Mesodermal cell (in vitro differentiated cells): Measurements from ENCODE around the gene MTX3.

Experiments used
- H3K27ac ChIP-seq: 2 replicates; pipeline ENCODE4 v1.7.0; 2013; ENCODE audit warnings: mild to moderate bottlenecking, low read depth, low read length, moderate library complexity; ENCODE audit not compliant: severe bottlenecking
- H3K36me3 ChIP-seq: 2 replicates; pipeline ENCODE4 v1.7.1; 2013; ENCODE audit warnings: mild to moderate bottlenecking, low read length, moderate library complexity; ENCODE audit not compliant: control insufficient read depth, insufficient read depth
- H3K4me1 ChIP-seq: one replicate; pipeline ENCODE4 v1.7.1; 2013; ENCODE audit warnings: mild to moderate bottlenecking, low read length; ENCODE audit not compliant: insufficient read depth, control insufficient read depth, poor library complexity, severe bottlenecking
- H3K4me3 ChIP-seq: 2 replicates; pipeline ENCODE4 v1.7.0; 2013; ENCODE audit warnings: low read length, control low read depth, mild to moderate bottlenecking; ENCODE audit not compliant: insufficient read depth, poor library complexity, severe bottlenecking; ENCODE audit errors: extremely low read depth
- H3K9me3 ChIP-seq: 2 replicates; pipeline ENCODE4 v1.7.1; 2013; ENCODE audit warnings: mild to moderate bottlenecking, low read length, moderate library complexity; ENCODE audit not compliant: control insufficient read depth
- whole genome bisulfite sequencing, 2 experiments: methylation state at CpG; one replicate each; pipeline ENCODE4 v1.1.5; 2013; ENCODE audit warnings: missing lambda C conversion rate in 2 of 2; ENCODE audit not compliant: insufficient coverage in 2 of 2; 5-methylcytosine and 5-hydroxymethylcytosine counted together

MTX3 gene

DNA sequence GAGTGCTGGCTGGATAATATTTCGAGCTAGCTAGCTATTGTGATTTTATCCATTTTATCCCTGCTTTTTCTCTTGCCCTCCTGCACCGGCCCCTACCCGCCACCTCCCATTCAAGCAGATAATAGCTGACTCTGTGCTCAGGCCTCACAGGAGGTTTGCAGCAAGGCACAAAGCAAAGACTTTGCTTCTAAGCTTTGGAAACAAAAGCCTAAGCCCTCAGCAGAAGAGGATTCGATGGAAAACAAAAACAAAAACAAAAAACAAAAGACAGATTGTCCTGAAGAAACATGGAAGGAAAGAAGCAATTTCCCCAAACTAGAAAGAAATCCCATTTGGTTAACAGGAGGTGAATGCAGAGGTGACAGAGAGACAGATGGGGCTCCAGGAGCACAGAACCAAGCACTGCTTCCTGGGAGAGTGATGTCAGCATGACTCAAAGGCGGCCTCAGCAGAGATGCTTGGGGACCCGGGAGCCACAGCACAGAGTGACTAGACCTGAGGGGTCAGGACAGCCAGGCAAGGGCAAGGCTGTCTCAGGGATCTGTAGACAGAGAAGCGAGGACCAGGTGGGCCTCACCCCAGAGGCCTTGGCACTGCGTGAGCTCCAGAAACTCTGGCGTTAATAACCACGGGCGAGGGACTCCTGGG lies 28.4 kb downstream of the MTX3 start:
- H3K27ac ChIP-seq: no peak overlapping the region
- no peaks in the 10 kb centered on the region for H3K36me3 ChIP-seq
- no peak overlapping the region for H3K4me3 ChIP-seq
- H3K4me1 ChIP-seq: peaks cover 16% of the 10 kb centered on the region
- WGBS, 2 experiments: 76 to 79% methylated on average over 8 to 9 of the region's 11 CpGs
- H3K9me3 ChIP-seq: no peaks in the 10 kb centered on the region

DNA sequence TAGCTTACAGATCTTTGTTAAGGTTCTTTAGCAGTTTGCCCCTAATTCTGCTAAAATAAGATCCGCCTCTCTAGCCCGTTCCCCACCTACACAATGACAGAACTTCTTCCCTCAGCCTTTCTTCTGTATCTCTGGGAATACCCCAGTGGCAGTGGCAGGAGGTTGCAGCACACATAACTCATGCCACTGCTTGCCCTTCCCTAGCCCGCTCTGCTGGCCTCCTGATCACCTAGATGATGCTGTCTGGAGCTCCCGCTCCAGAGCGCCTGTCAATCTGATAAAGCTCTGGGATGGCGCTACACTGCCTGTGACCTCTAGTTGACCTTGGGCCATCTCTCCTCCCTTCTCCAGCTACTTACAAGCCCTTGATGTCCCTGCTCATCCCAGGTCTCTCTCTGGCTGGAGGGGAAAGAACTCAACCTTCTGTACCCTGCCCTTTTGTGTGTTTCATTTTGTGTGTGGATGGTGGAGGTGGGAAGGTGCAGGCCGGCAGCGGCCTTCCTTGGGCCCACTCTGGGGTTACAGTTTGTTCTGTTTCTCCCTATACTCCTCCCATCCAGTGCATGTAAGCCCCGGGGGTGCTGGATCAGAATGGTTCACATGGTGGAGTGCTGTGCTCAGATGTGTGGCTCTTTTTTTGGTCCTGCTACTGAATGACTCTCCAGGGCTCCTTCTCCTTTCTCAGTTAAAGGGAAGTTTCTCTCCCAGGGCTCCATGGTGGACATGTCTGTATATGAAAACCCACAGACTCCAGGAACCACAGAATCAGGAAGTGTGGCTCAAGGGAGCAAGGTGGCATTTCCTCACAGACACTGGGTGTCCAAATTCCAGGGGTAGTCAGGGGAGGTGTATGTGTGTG lies 29.1 kb downstream of the MTX3 start:
- Histone ChIP-seq H3K4me1 (peaks cover 16% of the 10 kb centered on the region), H3K36me3 (no peaks in the 10 kb centered on the region), H3K4me3 (no peak overlapping the region), H3K9me3 (no peaks in the 10 kb centered on the region), H3K27ac (no peak overlapping the region)
- 94 to 95% methylated on average over 6 to 8 of the region's 9 CpGs for WGBS, 2 experiments

DNA sequence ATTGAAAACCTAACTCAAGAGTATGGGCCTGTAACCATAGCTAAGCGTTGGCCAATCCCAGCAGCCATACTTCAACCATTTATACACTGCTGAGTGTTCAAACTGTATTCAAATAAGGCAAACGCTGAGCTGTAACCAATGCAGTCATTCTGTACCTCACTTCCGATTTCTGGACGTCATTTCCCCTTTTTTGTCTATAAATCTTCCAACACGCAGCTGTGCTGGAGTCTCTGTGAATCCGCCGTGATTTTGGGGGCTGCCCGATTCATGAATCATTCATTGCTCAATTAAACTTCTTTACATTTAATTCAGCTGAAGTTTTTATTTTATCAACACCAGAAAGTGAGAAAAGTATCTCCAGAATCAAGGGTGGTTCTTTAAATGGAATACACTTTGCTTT lies 31.7 kb downstream of the MTX3 start:
- Histone ChIP-seq H3K9me3 (no peaks in the 10 kb centered on the region), H3K27ac (no peak overlapping the region), H3K36me3 (no peaks in the 10 kb centered on the region), H3K4me1 (peaks cover 33% of the 10 kb centered on the region), H3K4me3 (no peak overlapping the region)
- WGBS, 2 experiments: 89 to 92% methylated on average over 8 of the region's 8 CpGs

DNA sequence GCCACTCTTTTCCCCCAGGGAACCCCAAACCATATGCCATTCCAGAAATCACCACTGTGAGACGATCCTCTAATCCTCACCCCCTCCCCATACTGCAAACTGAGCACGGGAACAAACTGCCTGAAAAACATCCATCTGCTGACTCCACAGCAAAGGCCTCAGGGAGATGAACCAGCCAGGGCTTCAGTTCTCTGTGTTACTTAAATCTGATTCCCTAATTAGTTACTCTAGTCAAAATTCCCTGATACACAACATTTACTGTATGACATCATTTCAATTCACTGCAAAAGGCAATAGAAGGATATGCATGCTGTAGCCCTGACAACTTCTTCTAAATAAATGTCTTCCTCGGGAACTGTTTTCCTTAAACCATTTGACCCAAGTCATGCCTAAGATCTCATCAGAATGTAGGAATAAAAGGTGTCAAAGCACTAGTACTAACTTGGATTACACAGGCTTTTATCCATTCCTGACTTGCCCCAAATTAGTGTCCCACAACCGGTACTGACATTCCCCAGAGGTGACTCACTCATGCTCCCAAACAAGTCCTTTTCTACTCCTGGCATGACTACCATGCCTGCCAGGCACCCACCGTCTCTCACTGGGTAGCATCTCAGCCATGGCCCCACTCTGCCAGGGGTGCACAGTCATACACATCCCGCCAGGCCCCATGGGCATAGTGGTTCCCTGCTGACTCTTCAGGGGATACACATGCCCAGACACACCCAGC lies 35.0 kb downstream of the MTX3 start:
- peaks cover 18% of the 10 kb centered on the region for H3K4me1 ChIP-seq
- no peaks in the 10 kb centered on the region for H3K9me3 ChIP-seq
- WGBS, 2 experiments: 73 to 75% methylated on average over 5 to 6 of the region's 6 CpGs
- peak overlapping the region; percentile 59 for H3K27ac ChIP-seq
- no peaks in the 10 kb centered on the region for H3K36me3 ChIP-seq
- no peak overlapping the region for H3K4me3 ChIP-seq

DNA sequence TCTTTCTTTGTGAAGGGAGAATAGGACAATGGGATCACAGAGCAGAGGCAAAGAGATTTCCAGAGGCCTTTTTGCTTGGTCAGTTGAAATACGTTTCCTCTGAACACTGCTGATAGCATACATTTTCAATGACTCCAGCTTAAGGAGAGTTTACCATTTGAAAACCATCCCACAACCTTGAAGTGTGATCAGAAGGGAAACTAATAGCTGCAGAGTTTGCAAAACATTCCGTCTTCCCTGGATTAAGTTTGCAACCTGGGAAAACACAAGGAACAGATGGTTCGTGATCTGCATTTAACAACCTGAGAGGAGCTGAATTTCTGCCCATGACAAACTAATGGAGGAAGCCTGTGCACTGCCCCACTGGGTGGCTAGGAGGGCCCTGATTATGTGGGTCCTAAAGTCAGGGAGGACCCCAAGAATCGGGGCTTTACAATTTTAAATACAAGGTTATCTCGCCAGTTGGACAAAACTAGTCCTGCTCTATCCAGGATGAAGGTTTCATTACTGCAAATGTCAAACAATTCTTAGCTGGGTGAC lies 35.6 kb downstream of the MTX3 start:
- H3K36me3 ChIP-seq: no peaks in the 10 kb centered on the region
- WGBS, 2 experiments: 88 to 97% methylated on average over 4 of the region's 5 CpGs
- peaks cover 18% of the 10 kb centered on the region for H3K4me1 ChIP-seq
- no peak overlapping the region for H3K4me3 ChIP-seq
- H3K9me3 ChIP-seq: no peaks in the 10 kb centered on the region
- H3K27ac ChIP-seq: peak overlapping the region; percentile 59

DNA sequence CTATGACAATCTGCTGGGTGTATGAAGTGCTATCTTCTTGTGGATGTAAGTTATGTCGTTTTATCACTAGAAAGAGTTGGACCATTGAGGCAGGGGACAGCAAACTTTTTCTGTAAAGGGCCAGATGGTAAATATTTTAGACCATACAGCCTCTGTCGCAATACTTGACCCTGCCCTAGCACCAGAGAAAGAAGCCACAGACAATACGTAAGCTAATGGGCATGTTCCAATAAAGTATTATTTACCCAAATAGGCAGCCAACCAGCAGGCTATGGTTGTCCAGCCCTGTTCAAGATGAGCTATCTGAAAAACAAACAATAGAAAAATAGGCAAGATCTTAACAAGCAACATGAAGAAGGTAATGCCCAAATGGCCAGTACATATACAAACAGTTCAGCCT lies 36.4 kb downstream of the MTX3 start:
- no peaks in the 10 kb centered on the region for H3K9me3 ChIP-seq
- no peaks in the 10 kb centered on the region for H3K36me3 ChIP-seq
- H3K4me3 ChIP-seq: no peak overlapping the region
- H3K27ac ChIP-seq: no peak overlapping the region
- WGBS, 2 experiments: 92 to 100% methylated on average over 2 of the region's 3 CpGs
- H3K4me1 ChIP-seq: peaks cover 18% of the 10 kb centered on the region

DNA sequence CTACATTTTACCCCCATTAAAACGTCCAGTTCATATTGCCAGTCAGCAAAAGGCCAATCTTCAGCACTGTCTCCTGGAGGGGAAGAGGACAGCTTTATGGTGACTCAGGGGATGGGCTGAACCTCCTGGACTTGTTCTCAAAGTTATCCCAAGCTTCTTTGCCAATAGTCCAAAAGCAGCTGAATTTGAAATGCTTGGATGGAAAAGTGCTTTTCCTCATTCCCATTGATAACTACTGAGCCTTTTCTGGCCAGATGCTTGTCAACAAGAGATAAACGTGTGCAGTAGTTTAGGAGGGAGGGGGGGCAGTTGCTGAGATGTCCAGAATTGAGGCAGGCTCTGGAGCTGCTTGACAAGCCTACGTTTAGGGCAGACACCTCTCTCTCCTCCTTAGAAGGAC lies 43.5 kb downstream of the MTX3 start:
- 87 to 100% methylated on average over 2 to 3 of the region's 3 CpGs for WGBS, 2 experiments
- H3K4me3 ChIP-seq: no peak overlapping the region
- H3K36me3 ChIP-seq: no peaks in the 10 kb centered on the region
- H3K27ac ChIP-seq: no peak overlapping the region
- no peaks in the 10 kb centered on the region for H3K4me1 ChIP-seq
- no peaks in the 10 kb centered on the region for H3K9me3 ChIP-seq

DNA sequence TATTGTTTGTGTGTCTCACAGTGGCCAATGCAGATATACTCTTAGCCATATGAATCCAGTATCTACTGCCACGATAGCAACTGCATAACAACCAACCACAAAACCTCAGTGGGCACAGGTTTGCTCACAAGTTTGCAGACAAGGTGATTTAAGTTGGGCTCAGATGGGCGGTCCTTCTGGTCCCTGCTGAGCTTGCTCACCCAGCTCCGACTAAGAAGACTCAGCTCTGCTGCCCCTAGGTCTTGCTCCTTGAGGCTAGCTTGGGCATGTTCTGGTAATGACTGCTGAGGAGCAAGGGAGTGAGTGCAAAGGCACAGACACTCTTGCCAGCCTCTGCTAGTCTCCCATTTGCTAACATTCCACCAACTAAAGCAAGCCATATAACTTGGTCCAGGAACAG lies 52.6 kb downstream of the MTX3 start:
- H3K27ac ChIP-seq: no peak overlapping the region
- H3K36me3 ChIP-seq: no peaks in the 10 kb centered on the region
- no peak overlapping the region for H3K4me3 ChIP-seq
- 75 to 100% methylated on average over 1 to 2 of the region's 3 CpGs for WGBS, 2 experiments
- H3K9me3 ChIP-seq: no peaks in the 10 kb centered on the region
- no peaks in the 10 kb centered on the region for H3K4me1 ChIP-seq

DNA sequence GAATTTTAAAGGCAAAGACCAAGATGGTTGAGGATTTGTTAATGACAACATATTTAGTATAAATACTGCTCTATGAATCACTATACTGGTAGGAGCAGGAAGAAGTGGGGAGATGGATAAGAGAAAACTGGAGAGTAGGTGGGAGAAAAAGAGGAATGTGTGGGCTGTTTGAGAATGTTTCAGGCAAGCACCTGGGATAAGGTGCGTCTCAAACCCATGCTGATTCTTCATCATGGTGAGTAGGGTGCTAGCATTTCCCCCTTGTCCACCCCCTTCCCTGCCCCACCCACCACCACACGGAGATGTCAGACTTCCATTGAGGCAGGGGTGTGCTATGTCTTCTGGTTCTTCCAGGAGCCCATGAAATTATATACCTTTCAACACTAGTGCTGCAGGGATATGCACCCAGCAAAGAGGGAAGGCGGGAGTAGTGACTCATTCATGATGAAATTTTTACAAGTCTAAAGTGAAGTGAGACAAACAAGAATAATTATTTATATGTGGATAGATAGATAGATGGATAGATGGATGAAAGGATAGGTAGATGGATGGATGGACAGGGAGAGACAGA lies 54.3 kb downstream of the MTX3 start:
- Histone ChIP-seq H3K27ac (no peak overlapping the region), H3K4me3 (no peak overlapping the region), H3K9me3 (peaks cover 7% of the 10 kb centered on the region), H3K4me1 (no peaks in the 10 kb centered on the region), H3K36me3 (no peaks in the 10 kb centered on the region)
- WGBS, 2 experiments: no CpG with 5 or more reads among the region's 3 CpGs

DNA sequence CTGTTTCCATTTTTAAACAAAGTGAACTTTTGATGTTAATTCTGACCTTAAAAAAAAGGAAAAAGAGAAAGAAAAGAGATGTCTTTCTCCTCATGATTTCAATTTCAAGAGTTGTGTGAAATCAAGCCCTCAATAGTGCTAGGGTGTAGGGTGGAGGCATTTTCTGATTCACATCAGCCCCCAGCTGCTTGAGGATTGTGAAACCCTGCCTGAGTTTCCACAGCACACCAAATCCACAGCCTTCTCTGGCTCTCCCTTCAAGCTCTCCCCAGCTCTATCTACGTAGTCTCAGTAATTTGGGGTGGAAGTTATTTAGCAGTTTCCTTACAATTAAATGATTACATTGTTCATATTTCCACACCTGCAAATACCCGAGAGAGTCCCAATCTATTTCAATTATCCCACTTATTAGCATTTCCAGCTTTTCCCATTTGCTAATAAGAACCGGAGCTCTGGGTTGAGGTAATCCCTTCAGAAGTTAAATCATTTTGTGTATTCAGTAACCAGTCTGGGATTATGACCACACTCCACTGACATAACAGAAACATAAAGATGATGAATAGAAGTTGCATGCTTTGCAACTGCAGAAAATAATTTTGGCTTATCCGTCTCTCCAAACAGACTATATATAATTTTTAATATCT lies 54.9 kb downstream of the MTX3 start:
- Histone ChIP-seq H3K27ac (no peak overlapping the region), H3K36me3 (no peaks in the 10 kb centered on the region), H3K9me3 (peaks cover 7% of the 10 kb centered on the region), H3K4me1 (no peaks in the 10 kb centered on the region), H3K4me3 (no peak overlapping the region)
- WGBS, 2 experiments: 80% methylated on average over 1 of the region's 4 CpGs; no CpG with 5 or more reads in 1 of the 2 experiments
